Esophagus squamous epithelium (tissue), 4 donors: ENCODE measurements around the gene PTPA.

Experiments
- CTCF ChIP-seq, 6 experiments: fragments of 450-650 bp in 4 of 6; fragments of 200-600 bp in 2 of 6; sonication (generic) in 2 of 6; IDR thresholded peaks; one replicate each; pipeline ENCODE4 v1.5.1; 2016 to 2019; ENCODE audit warnings: antibody characterized with exemption in 6 of 6, mild to moderate bottlenecking in 4 of 6, moderate library complexity in 4 of 6
- POLR2A ChIP-seq, 4 donors: fragments of 450-650 bp; IDR thresholded peaks; one replicate each; pipeline ENCODE4 v1.6.1; 2017; ENCODE audit warnings: antibody characterized with exemption in 4 of 4, mild to moderate bottlenecking in 4 of 4, moderate library complexity in 3 of 4

- TF ChIP-seq POLR2A (IDR thresholded peaks at IDR 0.05): peak in 1 of 4 donors; percentile 8
- TF ChIP-seq CTCF (IDR thresholded peaks at IDR 0.05): no peak
Measured at GRCh38 chr9:129140397-129141065, 29.3 kb downstream of the PTPA start.
